AG09319 (cell line): ENCODE measurements around the gene SIMC1.

ENCODE experiments used
- DNase-seq: peaks from one replicate; pipeline ENCODE4 v3.0.0-alpha.2; 2010; ENCODE audit warnings: low read depth; ENCODE audit errors: extremely low read depth
- CTCF ChIP-seq: IDR thresholded peaks from 2 replicates; pipeline ENCODE4 v1.5.1; 2011; ENCODE audit warnings: low read depth, mild to moderate bottlenecking, inconsistent platforms, low read length, moderate library complexity

SIMC1 gene

GRCh38 chr5:176388003-176388443 is 149.8 kb downstream of the SIMC1 start:
- no peak for TF ChIP-seq CTCF
- DNase-seq: no peak

GRCh38 chr5:176388444-176389134 is 150.4 kb downstream of the SIMC1 start, which contains the start of the genes HIGD2A and NOP16:
Gene HIGD2A, plus strand, starts transcription at chr5:176388751. Its CDS starts 69 bp downstream, at chr5:176388820.
Gene NOP16, minus strand, starts transcription at chr5:176388598. Its CDS starts 59 bp downstream, at chr5:176388539.
- no peak for TF ChIP-seq CTCF
- DNase-seq: peak; percentile 98

- no peak for TF ChIP-seq CTCF
These were observed 151.2 kb downstream of the SIMC1 start for GRCh38 chr5:176389135-176390123.

GRCh38 chr5:176391479-176391878 is 153.3 kb downstream of the SIMC1 start:
- no peak for TF ChIP-seq CTCF
- DNase-seq: no peak

More at GRCh38 chr5:176389135-176390123, 151.2 kb downstream of the SIMC1 start:
- no peak for DNase-seq

GRCh38 chr5:176391999-176392398 is 153.8 kb downstream of the SIMC1 start:
- DNase-seq: no peak
- no peak for TF ChIP-seq CTCF

- no peak for TF ChIP-seq CTCF
- DNase-seq: no peak
These were observed 154.3 kb downstream of the SIMC1 start for GRCh38 chr5:176392526-176392925.
